Panc1 (cell line): ENCODE results near the gene TIGAR.

Experiments
- CTCF ChIP-seq: fragments of 450-650 bp; IDR thresholded peaks from 2 replicates; pipeline ENCODE4 v1.5.1; 2017; ENCODE audit warnings: mild to moderate bottlenecking
- SIN3A ChIP-seq: IDR thresholded peaks from 2 replicates; pipeline ENCODE4 v1.6.1; 2012; ENCODE audit warnings: low read depth, mild to moderate bottlenecking, low read length, moderate library complexity, borderline replicate concordance; ENCODE audit not compliant: insufficient read depth

DNA sequence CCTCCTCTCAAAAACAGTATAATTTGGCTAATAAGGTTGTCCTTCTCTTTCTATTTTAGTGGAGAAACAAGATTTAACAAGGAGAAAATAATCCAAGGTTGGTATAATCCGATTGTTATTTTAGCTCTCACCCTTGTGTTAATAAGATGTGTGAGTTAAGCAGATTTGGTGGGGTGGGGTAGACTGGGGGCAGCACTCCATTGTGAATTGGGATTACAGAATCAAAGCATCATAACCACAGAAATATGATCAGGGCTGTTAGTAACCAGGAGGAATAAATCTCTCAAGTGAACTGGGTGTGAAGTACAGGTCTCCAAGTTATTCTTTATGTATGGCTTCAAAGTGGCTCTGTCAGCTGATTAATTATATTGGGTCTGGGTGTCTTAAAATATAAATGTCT lies 10.2 kb downstream of the TIGAR start:
- no peak for TF ChIP-seq CTCF
- TF ChIP-seq SIN3A: no peak
